ENCODE data around the gene LYST. TPM values are rescaled to one million over a fixed set of nuclear protein-coding genes. Genes with fewer than 3 reads are reported as not detected.

The LYST gene
- total and polyA plus RNA-seq, 7 donors, result 2.4 to 8.6 (median 5.6) TPM

- Histone ChIP-seq H3K27ac (no peak overlapping the region), H3K27me3 (ENCODE audit: insufficient read depth in 3 of 3, low read length in 2 of 3) (peaks cover 4 to 83% (median 23%) of the 10 kb centered on the region in 3 donors), H3K36me3 (ENCODE audit: insufficient read depth in 1 of 2, low read depth in 1 of 2) (no peaks in the 10 kb centered on the region), H3K9me3 (no peaks in the 10 kb centered on the region), H3K4me1 (peaks cover 7% of the 10 kb centered on the region), H3K4me3 (no peak overlapping the region)
- no peak for ATAC-seq
- 91 to 93% (median 92%) methylated on average over 11 of the region's 11 CpGs for WGBS, 3 donors
- intact Hi-C loops (cut with DNase I), result no loop called here
- no peak for TF ChIP-seq CTCF (IDR thresholded peaks at IDR 0.05)
- DNase-seq, result no peak
Measured at GRCh38 chr1:235652364-235652763, 214.3 kb downstream of the LYST start.

GRCh38 chr1:235651170-235651806 lies 215.4 kb downstream of the LYST start:
- H3K9me3 ChIP-seq, result no peaks in the 10 kb centered on the region
- no peak overlapping the region for H3K4me3 ChIP-seq
- TF ChIP-seq CTCF (IDR thresholded peaks at IDR 0.05), result no peak
- H3K27ac ChIP-seq, result no peak overlapping the region
- H3K4me1 ChIP-seq, result peaks cover 7% of the 10 kb centered on the region
- peaks cover 4 to 93% (median 23%) of the 10 kb centered on the region in 3 donors for H3K27me3 ChIP-seq (ENCODE audit: insufficient read depth in 3 of 3, low read length in 2 of 3)
- no peak for ATAC-seq
- intact Hi-C loops (cut with DNase I), result no loop called here
- no peaks in the 10 kb centered on the region for H3K36me3 ChIP-seq (ENCODE audit: insufficient read depth in 1 of 2, low read depth in 1 of 2)
- WGBS, 3 donors, result 41 to 43% (median 43%) methylated on average over 10 of the region's 10 CpGs
- DNase-seq, result no peak

- peaks cover 4 to 95% (median 24%) of the 10 kb centered on the region in 3 donors for H3K27me3 ChIP-seq (ENCODE audit: insufficient read depth in 3 of 3, low read length in 2 of 3)
- DNase-seq (no peak), ATAC-seq (peak in 1 of 4 donors; percentile 42)
Measured at GRCh38 chr1:235650341-235651169, 216.2 kb downstream of the LYST start.

GRCh38 chr1:235649368-235650163 lies 217.1 kb downstream of the LYST start, which contains the start of gene GNG4:
Gene GNG4 (minus strand): TSS chr1:235649784. CDS start chr1:235583838, 65,946 bp downstream.
- Histone ChIP-seq H3K27me3 (ENCODE audit: insufficient read depth in 3 of 3, low read length in 2 of 3) (peaks cover 4 to 94% (median 24%) of the 10 kb centered on the region in 3 donors), H3K9me3 (no peaks in the 10 kb centered on the region), H3K4me3 (peak within 1 kb of the TSS; percentile 60), H3K27ac (no peak within 1 kb of the TSS), H3K4me1 (peaks cover 7% of the 10 kb centered on the region), H3K36me3 (ENCODE audit: insufficient read depth in 1 of 2, low read depth in 1 of 2) (no peaks in the 10 kb centered on the region)
- ATAC-seq (peak in 1 of 4 donors; percentile 42), DNase-seq (no peak)
- no peak for TF ChIP-seq CTCF (IDR thresholded peaks at IDR 0.05)
- 1% methylated on average over 32 to 108 of the region's 111 CpGs for WGBS, 3 donors
- intact Hi-C loops (cut with DNase I), result no loop called here

More at GRCh38 chr1:235650341-235651169, 216.2 kb downstream of the LYST start:
- H3K9me3 ChIP-seq, result no peaks in the 10 kb centered on the region
- H3K27ac ChIP-seq, result no peak overlapping the region
- H3K4me3 ChIP-seq, result peak overlapping the region; percentile 60
- intact Hi-C loops (cut with DNase I), result no loop called here
- WGBS, 3 donors, result 2 to 3% (median 3%) methylated on average over 56 to 71 of the region's 71 CpGs
- no peaks in the 10 kb centered on the region for H3K36me3 ChIP-seq (ENCODE audit: insufficient read depth in 1 of 2, low read depth in 1 of 2)
- TF ChIP-seq CTCF (IDR thresholded peaks at IDR 0.05), result no peak
- peaks cover 7% of the 10 kb centered on the region for H3K4me1 ChIP-seq
